MM.1S (cell line): ENCODE results near the gene UGT1A10.

Experiments
- DNase-seq: peaks from one replicate; pipeline ENCODE4 v3.0.0-alpha.2; 2015
- H2AFZ ChIP-seq: fragments of 300-600 bp; sonication (generic); 2 replicates; pipeline ENCODE4 v1.6.0; 2016; ENCODE audit warnings: antibody characterized with exemption, low read length
- H3F3A ChIP-seq: fragments of 300-600 bp; sonication (generic); 2 replicates; pipeline ENCODE4 v1.6.1; 2016; ENCODE audit warnings: mild to moderate bottlenecking, antibody characterized with exemption, low read length, moderate library complexity, mixed read lengths; ENCODE audit not compliant: insufficient read depth
- H3K27ac ChIP-seq: fragments of 300-600 bp; sonication (generic); 2 replicates; pipeline ENCODE4 v1.5.1; 2016; ENCODE audit warnings: mild to moderate bottlenecking, low read length
- H3K27me3 ChIP-seq: fragments of 300-600 bp; sonication (generic); replicated peaks from 2 replicates; pipeline ENCODE4 v1.6.0; 2016; ENCODE audit warnings: low read length; ENCODE audit not compliant: insufficient read depth
- H3K36me3 ChIP-seq: fragments of 300-600 bp; sonication (generic); replicated peaks from 2 replicates; pipeline ENCODE4 v1.6.1; 2016; ENCODE audit warnings: mild to moderate bottlenecking, low read length, mixed read lengths; ENCODE audit not compliant: insufficient read depth
- H3K4me1 ChIP-seq: fragments of 300-600 bp; sonication (generic); 2 replicates; pipeline ENCODE4 v1.6.1; 2016; ENCODE audit warnings: low read length, mixed read lengths
- H3K4me2 ChIP-seq: fragments of 300-600 bp; sonication (generic); 2 replicates; pipeline ENCODE4 v1.6.0; 2016; ENCODE audit warnings: low read depth, low read length
- H3K4me3 ChIP-seq: fragments of 300-600 bp; sonication (generic); 2 replicates; pipeline ENCODE4 v1.5.1; 2016; ENCODE audit warnings: low read length, mixed read lengths
- H3K79me2 ChIP-seq: fragments of 300-600 bp; sonication (generic); 2 replicates; pipeline ENCODE4 v1.6.1; 2016; ENCODE audit warnings: mixed run types, low read length, mixed read lengths
- H3K9ac ChIP-seq: fragments of 300-600 bp; sonication (generic); 2 replicates; pipeline ENCODE4 v1.6.1; 2016; ENCODE audit warnings: low read length, mixed read lengths
- H3K9me2 ChIP-seq: fragments of 300-600 bp; sonication (generic); replicated peaks from 2 replicates; pipeline ENCODE4 v1.6.1; 2016; ENCODE audit warnings: mild to moderate bottlenecking, low read length, mixed read lengths; ENCODE audit not compliant: insufficient read depth
- H3K9me3 ChIP-seq: fragments of 300-600 bp; sonication (generic); replicated peaks from 2 replicates; pipeline ENCODE4 v1.6.1; 2016; ENCODE audit warnings: mild to moderate bottlenecking, low read length, mixed read lengths; ENCODE audit not compliant: insufficient read depth
- H4K20me1 ChIP-seq: fragments of 300-600 bp; sonication (generic); 2 replicates; pipeline ENCODE4 v1.6.1; 2016; ENCODE audit warnings: mild to moderate bottlenecking, low read length, moderate library complexity, mixed read lengths; ENCODE audit not compliant: insufficient read depth
- CTCF ChIP-seq: fragments of 300-600 bp; sonication (generic); IDR thresholded peaks from 2 replicates; pipeline ENCODE4 v1.5.1; 2016; ENCODE audit warnings: antibody characterized with exemption, low read length, mixed read lengths
- EZH2 ChIP-seq: fragments of 300-600 bp; sonication (generic); optimal IDR thresholded peaks from 2 replicates; pipeline ENCODE3; 2017; ENCODE audit warnings: low read depth, mild to moderate bottlenecking, antibody characterized with exemption, low read length, mixed read lengths
- EZH2phosphoT487 ChIP-seq: fragments of 300-600 bp; sonication (generic); IDR thresholded peaks from 2 replicates; pipeline ENCODE4 v1.6.1; 2018; ENCODE audit warnings: antibody characterized with exemption, low read length

Gene UGT1A10

DNA sequence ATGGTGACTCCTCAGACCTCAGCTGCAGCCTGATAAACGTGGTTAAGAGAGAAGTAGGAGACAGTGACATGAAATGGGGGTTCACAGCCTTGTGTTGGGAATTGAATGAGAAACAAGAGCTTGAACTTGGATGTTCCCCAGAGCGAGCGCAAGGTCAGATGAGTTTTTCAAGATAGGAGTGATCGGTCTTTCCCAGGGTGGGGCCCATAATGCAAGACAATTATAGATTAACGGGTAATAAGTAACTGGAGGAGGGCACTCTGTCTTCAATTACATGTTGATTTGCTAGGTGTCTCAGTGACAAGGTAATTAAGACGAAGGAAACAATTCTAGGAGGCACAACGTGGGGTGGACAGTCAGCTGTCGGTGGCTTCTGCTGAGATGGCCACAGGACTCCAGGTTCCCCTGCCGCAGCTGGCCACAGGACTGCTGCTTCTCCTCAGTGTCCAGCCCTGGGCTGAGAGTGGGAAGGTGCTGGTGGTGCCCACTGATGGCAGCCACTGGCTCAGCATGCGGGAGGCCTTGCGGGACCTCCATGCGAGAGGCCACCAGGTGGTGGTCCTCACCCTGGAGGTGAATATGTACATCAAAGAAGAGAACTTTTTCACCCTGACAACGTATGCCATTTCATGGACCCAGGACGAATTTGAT is 76.5 kb downstream of the UGT1A10 start, which contains the start of gene UGT1A5:
Gene UGT1A5 (plus strand): TSS at position 297 of the 651 bp plus-strand sequence. CDS start 85 bp downstream, at position 382.
- H4K20me1 ChIP-seq: no peaks in the 10 kb centered on the region
- H3K79me2 ChIP-seq: no peaks in the 10 kb centered on the region
- no peak for TF ChIP-seq EZH2
- no peak for TF ChIP-seq EZH2phosphoT487
- TF ChIP-seq CTCF: no peak
- no peak within 1 kb of the TSS for H3K9ac ChIP-seq
- H3K4me1 ChIP-seq: no peaks in the 10 kb centered on the region
- no peaks in the 10 kb centered on the region for H3F3A ChIP-seq
- H3K4me2 ChIP-seq: no peak within 1 kb of the TSS
- no peak within 1 kb of the TSS for H3K4me3 ChIP-seq
- no peaks in the 10 kb centered on the region for H3K36me3 ChIP-seq
- no peak for DNase-seq
- no peaks in the 10 kb centered on the region for H3K9me2 ChIP-seq
- H3K9me3 ChIP-seq: no peaks in the 10 kb centered on the region
- no peak within 1 kb of the TSS for H2AFZ ChIP-seq
- no peaks in the 10 kb centered on the region for H3K27me3 ChIP-seq
- no peak within 1 kb of the TSS for H3K27ac ChIP-seq

DNA sequence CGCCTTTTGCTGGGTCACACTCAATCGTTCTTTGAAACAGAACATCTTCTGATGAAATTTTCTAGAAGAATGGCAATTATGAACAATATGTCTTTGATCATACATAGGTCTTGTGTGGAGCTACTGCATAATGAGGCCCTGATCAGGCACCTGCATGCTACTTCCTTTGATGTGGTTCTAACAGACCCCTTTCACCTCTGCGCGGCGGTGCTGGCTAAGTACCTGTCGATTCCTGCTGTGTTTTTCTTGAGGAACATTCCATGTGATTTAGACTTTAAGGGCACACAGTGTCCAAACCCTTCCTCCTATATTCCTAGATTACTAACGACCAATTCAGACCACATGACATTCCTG is 77.0 kb downstream of the UGT1A10 start:
- H2AFZ ChIP-seq: no peak overlapping the region
- H3K9ac ChIP-seq: no peak overlapping the region
- H3K9me2 ChIP-seq: no peaks in the 10 kb centered on the region
- H3K4me3 ChIP-seq: no peak overlapping the region
- no peak for DNase-seq
- no peaks in the 10 kb centered on the region for H3F3A ChIP-seq
- H3K27me3 ChIP-seq: no peaks in the 10 kb centered on the region
- H4K20me1 ChIP-seq: no peaks in the 10 kb centered on the region
- no peaks in the 10 kb centered on the region for H3K4me1 ChIP-seq
- no peak overlapping the region for H3K27ac ChIP-seq
- TF ChIP-seq EZH2 (no peak), CTCF (no peak), EZH2phosphoT487 (no peak)
- H3K36me3 ChIP-seq: no peaks in the 10 kb centered on the region
- H3K9me3 ChIP-seq: no peaks in the 10 kb centered on the region
- H3K79me2 ChIP-seq: no peaks in the 10 kb centered on the region
- no peak overlapping the region for H3K4me2 ChIP-seq

- H3K27me3 ChIP-seq: no peaks in the 10 kb centered on the region
- no peak for TF ChIP-seq CTCF
- TF ChIP-seq EZH2: no peak
- no peak for TF ChIP-seq EZH2phosphoT487
- H3K27ac ChIP-seq: no peak overlapping the region
- H2AFZ ChIP-seq: no peak overlapping the region
- no peaks in the 10 kb centered on the region for H3K79me2 ChIP-seq
- H3K4me1 ChIP-seq: no peaks in the 10 kb centered on the region
- no peak overlapping the region for H3K4me2 ChIP-seq
- H3K9ac ChIP-seq: no peak overlapping the region
- H3K9me3 ChIP-seq: no peaks in the 10 kb centered on the region
- no peaks in the 10 kb centered on the region for H3K36me3 ChIP-seq
- H4K20me1 ChIP-seq: no peaks in the 10 kb centered on the region
- no peaks in the 10 kb centered on the region for H3K9me2 ChIP-seq
- no peaks in the 10 kb centered on the region for H3F3A ChIP-seq
- H3K4me3 ChIP-seq: no peak overlapping the region
- DNase-seq: no peak
These were observed 77.9 kb downstream of the UGT1A10 start for GRCh38 chr2:233714121-233714520.
